Gastroesophageal sphincter (tissue), 3 donors: Measurements from ENCODE around the gene COL19A1.

Experiments used
- CTCF ChIP-seq, 4 experiments: fragments of 200-600 bp in 2 of 4; fragments of 450-650 bp in 2 of 4; sonication (generic) in 1 of 4; IDR thresholded peaks; one replicate each; pipeline ENCODE4 v1.5.1; 2017 to 2019; ENCODE audit warnings: antibody characterized with exemption in 4 of 4, mild to moderate bottlenecking in 2 of 4, moderate library complexity in 2 of 4
- POLR2A ChIP-seq, 2 donors: fragments of 450-650 bp; IDR thresholded peaks; one replicate each; pipeline ENCODE4 v1.6.1; 2017; ENCODE audit warnings: antibody characterized with exemption in 2 of 2, mild to moderate bottlenecking in 2 of 2, moderate library complexity in 1 of 2
- POLR2AphosphoS5 ChIP-seq: sonication (generic); formaldehyde crosslinking; IDR thresholded peaks from one replicate; pipeline ENCODE4 v1.6.1; 2017; ENCODE audit warnings: antibody characterized with exemption

GRCh38 chr6:70160276-70160675 is 293.9 kb downstream of the COL19A1 start:
- no peak for TF ChIP-seq CTCF (IDR thresholded peaks at IDR 0.05)
- TF ChIP-seq POLR2A (IDR thresholded peaks at IDR 0.05), result no peak
- no peak for TF ChIP-seq POLR2AphosphoS5
